ENCODE results near the gene MGAT4B.

GRCh38 chr5:179767496-179768100, 39.1 kb downstream of the MGAT4B start:
- TF ChIP-seq GATA2 (IDR thresholded peaks at IDR 0.05; ENCODE audit: low read depth, low read length) (no peak), GATA3 (IDR thresholded peaks at IDR 0.05; ENCODE audit: low read depth, low read length) (no peak)
